IMR-90 (cell line): ENCODE data around the gene ETV6. TPM values are rescaled to one million over a fixed set of nuclear protein-coding genes. Genes with fewer than 3 reads are reported as not detected.
A peak's percentile ranks its signal among the peaks of the same experiment; 100 is the strongest.

ENCODE experiments used
- ATAC-seq: fragments of 200-7000 bp; cut with Tn5 transposase; 2 replicates; pipeline ENCODE4 v1.9.1; 2020; ENCODE audit warnings: low read depth, mild to moderate bottlenecking, moderate library complexity
- BruUV-seq: library from RNA; stranded (reverse); fragments of 400-500 nt; replicated peaks from 2 replicates; lab custom pipeline; 2021; lab: Mats Ljungman, UMichigan
- CTCF ChIA-PET: fragments of 300-600 bp; formaldehyde crosslinking; extraction: SDS; loops from one replicate; lab custom pipeline; 2021; ENCODE audit warnings: antibody characterized with exemption; lab: Yijun Ruan, JAX
- POLR2A ChIA-PET: fragments of 300-600 bp; sonication (Branson Sonifier 250); formaldehyde crosslinking; loops from one replicate; lab custom pipeline; 2022; ENCODE audit warnings: antibody characterized with exemption; ENCODE audit not compliant: unreplicated experiment; lab: Charles Lee
- DNase-seq: peaks from one replicate; pipeline ENCODE4 v3.0.0; 2013
- H2AFZ ChIP-seq: replicated peaks from 2 replicates; pipeline ENCODE3; 2013; ENCODE audit warnings: low read length, mild to moderate bottlenecking; ENCODE audit not compliant: poor library complexity
- H2AK5ac ChIP-seq: 2 replicates; pipeline ENCODE4 v1.6.1; 2013; ENCODE audit warnings: low read depth, low read length, inconsistent platforms
- H2AK9ac ChIP-seq: replicated peaks from 2 replicates; pipeline ENCODE3; 2013; ENCODE audit warnings: mild to moderate bottlenecking, low read depth, low read length, moderate library complexity; ENCODE audit not compliant: poor library complexity
- H2BK120ac ChIP-seq: 2 replicates; pipeline ENCODE4 v1.6.1; 2013; ENCODE audit warnings: low read depth, low read length, inconsistent platforms
- H2BK15ac ChIP-seq: 3 replicates; pipeline ENCODE4 v1.6.1; 2013; ENCODE audit warnings: low read depth, low read length, inconsistent platforms
- H2BK20ac ChIP-seq: 2 replicates; pipeline ENCODE4 v1.6.1; 2013; ENCODE audit warnings: low read depth, mild to moderate bottlenecking, inconsistent platforms, low read length, moderate library complexity
- H2BK5ac ChIP-seq: 2 replicates; pipeline ENCODE4 v1.6.1; 2013; ENCODE audit warnings: mild to moderate bottlenecking, low read depth, low read length, inconsistent platforms; ENCODE audit not compliant: poor library complexity, severe bottlenecking
- H3K14ac ChIP-seq: replicated peaks from 2 replicates; pipeline ENCODE4 v1.6.1; 2013; ENCODE audit warnings: low read depth, low read length, inconsistent platforms
- H3K18ac ChIP-seq: 2 replicates; pipeline ENCODE4 v1.6.1; 2013; ENCODE audit warnings: low read depth, low read length, control low read depth
- H3K23ac ChIP-seq: 2 replicates; pipeline ENCODE4 v1.6.1; 2013; ENCODE audit warnings: low read depth, low read length, inconsistent platforms
- H3K27ac ChIP-seq: 2 replicates; pipeline ENCODE4 v1.5.1; 2013; ENCODE audit warnings: mild to moderate bottlenecking, control low read depth, low read length; ENCODE audit not compliant: insufficient read depth
- H3K27me3 ChIP-seq: 2 replicates; pipeline ENCODE4 v1.6.1; 2013; ENCODE audit warnings: low read length; ENCODE audit not compliant: control insufficient read depth, insufficient read depth
- H3K36me3 ChIP-seq: 2 replicates; pipeline ENCODE4 v1.6.1; 2013; ENCODE audit warnings: low read length, mixed read lengths; ENCODE audit not compliant: control insufficient read depth, insufficient read depth
- H3K4ac ChIP-seq: 2 replicates; pipeline ENCODE4 v1.6.1; 2013; ENCODE audit warnings: low read depth, low read length, inconsistent platforms
- H3K4me1 ChIP-seq: 2 replicates; pipeline ENCODE4 v1.6.1; 2013; ENCODE audit warnings: low read length, mixed read lengths; ENCODE audit not compliant: control insufficient read depth, insufficient read depth
- H3K4me2 ChIP-seq: 2 replicates; pipeline ENCODE4 v1.6.1; 2013; ENCODE audit warnings: low read depth, mild to moderate bottlenecking, control low read depth, low read length, moderate library complexity
- H3K4me3 ChIP-seq: 2 replicates; pipeline ENCODE4 v1.5.1; 2013; ENCODE audit warnings: low read depth, mild to moderate bottlenecking, control low read depth, low read length, moderate library complexity; ENCODE audit not compliant: insufficient read depth
- H3K56ac ChIP-seq: 2 replicates; pipeline ENCODE4 v1.6.1; 2013; ENCODE audit warnings: low read length, inconsistent platforms; ENCODE audit not compliant: insufficient read depth; ENCODE audit errors: extremely low read depth
- H3K79me1 ChIP-seq, 2 experiments: 2 replicates each; pipeline ENCODE4 v1.6.1; 2013; ENCODE audit warnings: low read length in 2 of 2, inconsistent platforms in 1 of 2, low read depth in 1 of 2
- H3K9ac ChIP-seq: 2 replicates; pipeline ENCODE4 v1.6.1; 2013; ENCODE audit warnings: low read depth, low read length, control low read depth
- H3K9me1 ChIP-seq: 2 replicates; pipeline ENCODE4 v1.6.1; 2013; ENCODE audit warnings: low read length, inconsistent platforms; ENCODE audit not compliant: insufficient read depth
- H3K9me3 ChIP-seq: 2 replicates; pipeline ENCODE4 v1.6.1; 2013; ENCODE audit warnings: low read length; ENCODE audit not compliant: control insufficient read depth, insufficient read depth
- H4K20me1 ChIP-seq: 2 replicates; pipeline ENCODE4 v1.6.1; 2013; ENCODE audit warnings: low read length, inconsistent platforms; ENCODE audit not compliant: insufficient read depth
- H4K5ac ChIP-seq: 2 replicates; pipeline ENCODE4 v1.6.1; 2013; ENCODE audit warnings: mild to moderate bottlenecking, low read depth, low read length, control low read depth
- H4K8ac ChIP-seq, 2 experiments: 2 replicates each; pipeline ENCODE4 v1.6.1; 2013; ENCODE audit warnings: low read depth in 2 of 2, low read length in 2 of 2, control low read depth in 1 of 2, inconsistent platforms in 1 of 2
- H4K91ac ChIP-seq: 2 replicates; pipeline ENCODE4 v1.6.1; 2013; ENCODE audit warnings: low read depth, low read length, inconsistent platforms; ENCODE audit not compliant: insufficient read depth
- MAZ ChIP-seq: IDR thresholded peaks from 2 replicates; pipeline ENCODE4 v1.6.1; 2012; ENCODE audit warnings: low read depth, mild to moderate bottlenecking, low read length, improper control_type of control experiment, moderate library complexity, borderline replicate concordance
- SMC3 ChIP-seq: fragments of 150-350 bp; IDR thresholded peaks from 2 replicates; pipeline ENCODE4 v1.6.1; 2016; ENCODE audit warnings: low read depth, mild to moderate bottlenecking, antibody characterized with exemption, low read length, moderate library complexity
- WGBS, 2 experiments: methylation state at CpG; one replicate each; pipeline versions ENCODE4 v1.1.5 to v1.1.7; 2013; ENCODE audit warnings: missing lambda C conversion rate in 2 of 2; ENCODE audit not compliant: insufficient read length in 1 of 2; ENCODE audit errors: extremely low coverage in 2 of 2; 5-methylcytosine and 5-hydroxymethylcytosine counted together
- dilution Hi-C: fragments of 300-500 bp; cut with HindIII; formaldehyde crosslinking; loops from one replicate; pipeline ENCODE4 v1.14.3; 2018; ENCODE audit warnings: low sequenced_read_pairs; ENCODE audit not compliant: unreplicated experiment
- in situ Hi-C: fragments of 300-500 bp; cut with MboI; formaldehyde crosslinking; loops from 3 replicates; pipeline ENCODE4 v1.14.3; 2019; ENCODE audit warnings: low sequenced_read_pairs, inconsistent platforms, mixed read lengths
- intact Hi-C: fragments of 100-400 bp; cut with micrococcal nuclease; formaldehyde crosslinking; loops from 2 replicates; pipeline ENCODE4 v1.10.0; 2022
- polyA plus RNA-seq, 3 experiments: library from polyadenylated mRNA; depleted of rRNA; stranded (reverse); fragments of >200 nt; gene quantifications; 2 replicates each; pipeline ENCODE4 v1.2.3, GENCODE V29; 2012; ENCODE audit warnings: low replicate concordance in 1 of 3
- total RNA-seq: library from RNA; depleted of rRNA; stranded (reverse); fragments of >200 nt; gene quantifications from 2 replicates; pipeline ENCODE4 v1.2.3, GENCODE V29; 2012
- TF ChIP-seq, protein P1 (sequence below): fragments of 150-350 bp; IDR thresholded peaks from 2 replicates; pipeline ENCODE4 v1.6.1; 2016; ENCODE audit warnings: low read depth, mild to moderate bottlenecking, low read length, moderate library complexity, borderline replicate concordance

The ETV6 gene
- total and polyA plus RNA-seq, 2 of the 4 experiments (the other 2 are of a cell fraction) = 8.4 to 9.9 TPM

DNA sequence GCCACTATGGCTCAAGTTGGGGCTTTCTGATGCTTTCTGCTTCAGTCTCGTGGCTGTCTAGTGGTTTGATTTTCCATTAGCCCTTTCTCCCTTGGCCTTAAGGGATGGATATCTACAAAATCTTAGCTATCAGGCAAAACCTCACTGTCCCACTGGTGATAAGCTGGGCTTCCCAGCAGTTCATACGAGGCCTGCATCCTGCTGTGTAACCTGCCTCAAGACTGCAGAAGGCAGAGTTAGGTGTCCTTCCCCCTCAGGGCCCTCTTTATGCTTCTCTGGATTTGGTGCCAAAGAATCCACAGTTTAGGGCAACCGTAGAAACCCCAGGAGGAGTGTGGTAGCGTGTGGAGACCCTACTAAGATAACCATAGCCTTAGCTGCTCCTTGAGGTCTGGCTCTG, 38.9 kb downstream of the ETV6 start:
- TF ChIP-seq, protein P1, sequence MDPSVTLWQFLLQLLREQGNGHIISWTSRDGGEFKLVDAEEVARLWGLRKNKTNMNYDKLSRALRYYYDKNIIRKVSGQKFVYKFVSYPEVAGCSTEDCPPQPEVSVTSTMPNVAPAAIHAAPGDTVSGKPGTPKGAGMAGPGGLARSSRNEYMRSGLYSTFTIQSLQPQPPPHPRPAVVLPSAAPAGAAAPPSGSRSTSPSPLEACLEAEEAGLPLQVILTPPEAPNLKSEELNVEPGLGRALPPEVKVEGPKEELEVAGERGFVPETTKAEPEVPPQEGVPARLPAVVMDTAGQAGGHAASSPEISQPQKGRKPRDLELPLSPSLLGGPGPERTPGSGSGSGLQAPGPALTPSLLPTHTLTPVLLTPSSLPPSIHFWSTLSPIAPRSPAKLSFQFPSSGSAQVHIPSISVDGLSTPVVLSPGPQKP = no peak
- TF ChIP-seq MAZ = no peak
- TF ChIP-seq SMC3 = no peak
- no TSS peak for BruUV-seq
- no peak overlapping the region for H2AFZ ChIP-seq
- H3K14ac ChIP-seq = peak overlapping the region; percentile 81
- intact Hi-C loops (no loop called here), dilution Hi-C loops (no loop called here), in situ Hi-C loops (no loop called here)
- ATAC-seq = no peak
- H3K27me3 ChIP-seq = no peaks in the 10 kb centered on the region
- no peak for DNase-seq
- H4K5ac ChIP-seq = peak overlapping the region; percentile 84
- POLR2A ChIA-PET = no interaction called here
- no peak overlapping the region for H3K56ac ChIP-seq
- no peaks in the 10 kb centered on the region for H3K9me3 ChIP-seq
- peak overlapping the region; percentile 51 for H3K18ac ChIP-seq
- WGBS, 2 experiments = 60% methylated on average over 1 of the region's 4 CpGs; no CpG with 5 or more reads in 1 of the 2 experiments
- peak overlapping the region; percentile 17 for H3K4ac ChIP-seq
- H2BK120ac ChIP-seq = peak overlapping the region; percentile 4; the same call in 1 of the 2 replicates
- H2BK15ac ChIP-seq = no peak overlapping the region; the same call in 1 of the 3 replicates
- peak overlapping the region; percentile 41 for H3K4me2 ChIP-seq
- H3K36me3 ChIP-seq = 0 out of 2 replicates have a peak, but pooled peaks cover 1% of the 10 kb centered on the region
- H3K4me3 ChIP-seq = no peak overlapping the region
- H2AK5ac ChIP-seq = 0 out of 2 replicates have a peak overlapping the region, but pooled peaks have one; percentile 13
- H3K9me1 ChIP-seq = peaks cover 24% of the 10 kb centered on the region
- CTCF ChIA-PET = no interaction called here
- peak overlapping the region; percentile 28 for H2BK5ac ChIP-seq
- H3K23ac ChIP-seq = peak overlapping the region; percentile 66
- H4K20me1 ChIP-seq = peaks cover 37% of the 10 kb centered on the region
- H2BK20ac ChIP-seq = 0 out of 2 replicates have a peak overlapping the region, but pooled peaks have one; percentile 59
- H4K91ac ChIP-seq = peak overlapping the region; percentile 60
- peaks cover 36 to 83% of the 10 kb centered on the region in 2 experiments for H3K79me1 ChIP-seq
- no peak overlapping the region for H2AK9ac ChIP-seq
- peaks cover 17% of the 10 kb centered on the region for H3K4me1 ChIP-seq
- H3K27ac ChIP-seq = peak overlapping the region; percentile 81; the same call in 1 of the 2 replicates
- peak overlapping the region; percentile 47 for H3K9ac ChIP-seq
- H4K8ac ChIP-seq = peak overlapping the region in 1 of 2 experiments; percentile 36; a peak in 1 of 4 replicates
